IPS-15b (cell line): ENCODE results near the gene CLDN7.

Experiments used
- H3K27me3 ChIP-seq: one replicate; pipeline ENCODE4 v1.6.1; 2013; ENCODE audit warnings: low read length; ENCODE audit not compliant: control insufficient read depth, insufficient read depth
- H3K36me3 ChIP-seq: one replicate; pipeline ENCODE4 v1.6.1; 2013; ENCODE audit warnings: low read length; ENCODE audit not compliant: control insufficient read depth, insufficient read depth
- H3K4me1 ChIP-seq: one replicate; pipeline ENCODE4 v1.6.1; 2013; ENCODE audit warnings: mild to moderate bottlenecking, low read length; ENCODE audit not compliant: control insufficient read depth, insufficient read depth
- H3K4me3 ChIP-seq: one replicate; pipeline ENCODE4 v1.5.1; 2013; ENCODE audit warnings: low read depth, low read length
- H3K9ac ChIP-seq: one replicate; pipeline ENCODE4 v1.6.1; 2013; ENCODE audit warnings: low read depth, mild to moderate bottlenecking, low read length
- H3K9me3 ChIP-seq: one replicate; pipeline ENCODE4 v1.6.1; 2013; ENCODE audit warnings: mild to moderate bottlenecking, low read length; ENCODE audit not compliant: control insufficient read depth, insufficient read depth

The CLDN7 gene

DNA sequence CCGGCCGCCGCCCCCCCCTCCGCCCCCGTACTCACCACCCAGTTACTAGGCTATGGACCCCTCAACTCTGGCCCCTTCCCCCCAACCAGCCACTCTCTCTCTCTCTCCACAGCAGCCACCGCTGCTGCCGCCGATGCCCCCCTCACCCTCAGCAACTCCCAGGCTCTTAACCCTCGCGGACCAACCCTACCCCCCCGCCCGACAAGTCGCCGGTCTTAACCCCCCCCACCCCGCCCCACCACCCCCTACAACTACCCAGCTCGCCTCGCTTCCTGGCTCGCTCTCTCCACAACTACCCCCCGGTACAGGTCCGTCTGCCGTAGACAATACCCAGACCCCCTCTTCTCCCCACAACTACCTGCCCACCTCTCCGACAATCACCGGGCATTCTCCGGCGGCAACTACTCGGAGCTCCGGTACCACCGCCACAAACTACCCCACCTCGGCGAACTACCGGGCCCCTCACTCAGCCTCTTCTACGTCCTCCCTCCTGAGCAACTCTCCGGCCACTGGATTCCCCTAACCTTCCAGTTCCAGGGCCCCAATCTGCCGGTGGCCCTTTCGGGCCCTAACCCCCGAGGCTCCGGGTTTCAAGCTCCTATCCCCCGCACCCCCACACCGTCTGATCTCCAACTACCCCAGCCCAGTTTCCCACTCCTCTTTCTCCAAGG is 23.7 kb downstream of the CLDN7 start:
- no peaks in the 10 kb centered on the region for H3K27me3 ChIP-seq
- H3K9me3 ChIP-seq: no peaks in the 10 kb centered on the region
- H3K36me3 ChIP-seq: peaks cover 24% of the 10 kb centered on the region
- H3K4me3 ChIP-seq: peak overlapping the region; percentile 95
- peaks cover 11% of the 10 kb centered on the region for H3K4me1 ChIP-seq
- H3K9ac ChIP-seq: peak overlapping the region; percentile 89

DNA sequence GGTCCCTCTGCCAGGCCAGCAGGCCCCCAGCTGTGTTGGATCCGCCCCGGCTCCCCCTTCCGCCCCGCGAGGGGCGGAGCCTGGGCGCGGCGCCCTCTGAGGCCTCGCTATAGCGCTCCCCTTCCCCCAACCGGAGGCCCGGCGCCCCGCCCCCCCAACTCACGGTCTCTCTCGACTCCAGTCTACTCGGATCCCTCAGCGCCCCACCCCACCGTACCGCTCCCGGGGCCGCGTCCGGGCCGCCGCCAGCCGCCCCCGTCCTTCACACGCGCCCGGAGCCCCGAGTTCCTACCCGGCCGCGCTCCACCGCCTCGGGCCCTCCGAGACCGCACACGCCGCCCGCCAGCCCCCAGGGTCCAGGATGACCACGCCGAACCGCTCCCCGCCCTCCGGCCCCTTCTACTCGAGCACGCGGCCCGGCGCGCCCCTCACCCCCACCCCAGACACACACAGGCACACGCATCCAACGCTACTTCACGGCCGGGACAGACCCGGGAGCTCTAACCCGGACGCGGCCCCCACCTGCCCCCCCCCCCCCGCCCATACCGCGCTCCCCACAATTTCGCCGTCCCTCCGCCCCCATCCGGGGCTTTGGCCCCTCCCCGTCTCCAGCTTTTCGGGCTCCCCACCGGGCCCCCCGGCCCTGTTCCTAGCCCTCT is 24.4 kb downstream of the CLDN7 start:
- Histone ChIP-seq H3K9ac (peak overlapping the region; percentile 60), H3K36me3 (peaks cover 24% of the 10 kb centered on the region), H3K27me3 (no peaks in the 10 kb centered on the region), H3K9me3 (no peaks in the 10 kb centered on the region), H3K4me1 (peaks cover 11% of the 10 kb centered on the region), H3K4me3 (peak overlapping the region; percentile 95)

DNA sequence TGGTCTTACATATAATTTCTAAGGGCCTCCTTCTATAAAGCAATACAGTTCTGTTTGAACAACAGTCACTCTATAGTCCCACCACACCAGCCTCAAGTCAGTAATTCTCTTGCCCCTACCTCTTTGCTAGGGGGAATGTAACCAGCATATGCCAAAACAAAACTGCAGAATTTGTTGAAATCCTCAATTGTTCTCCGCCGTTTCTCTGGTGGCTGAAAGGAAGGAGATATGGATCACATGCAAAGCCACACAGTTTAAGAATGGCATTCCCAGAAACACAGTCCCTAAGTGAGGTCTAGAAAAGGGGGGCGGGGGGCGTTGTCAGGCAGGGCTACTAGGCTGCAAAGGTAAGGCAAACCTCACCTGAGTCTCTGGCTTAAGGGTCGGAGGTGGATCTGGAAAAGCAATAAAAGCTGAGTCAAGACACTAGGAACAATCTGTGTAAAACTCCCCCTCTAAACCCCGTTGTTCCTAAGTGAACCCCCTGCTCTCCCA is 25.0 kb downstream of the CLDN7 start:
- no peaks in the 10 kb centered on the region for H3K9me3 ChIP-seq
- H3K36me3 ChIP-seq: peaks cover 24% of the 10 kb centered on the region
- H3K4me3 ChIP-seq: peak overlapping the region; percentile 56
- no peaks in the 10 kb centered on the region for H3K27me3 ChIP-seq
- H3K4me1 ChIP-seq: peaks cover 11% of the 10 kb centered on the region
- H3K9ac ChIP-seq: no peak overlapping the region

DNA sequence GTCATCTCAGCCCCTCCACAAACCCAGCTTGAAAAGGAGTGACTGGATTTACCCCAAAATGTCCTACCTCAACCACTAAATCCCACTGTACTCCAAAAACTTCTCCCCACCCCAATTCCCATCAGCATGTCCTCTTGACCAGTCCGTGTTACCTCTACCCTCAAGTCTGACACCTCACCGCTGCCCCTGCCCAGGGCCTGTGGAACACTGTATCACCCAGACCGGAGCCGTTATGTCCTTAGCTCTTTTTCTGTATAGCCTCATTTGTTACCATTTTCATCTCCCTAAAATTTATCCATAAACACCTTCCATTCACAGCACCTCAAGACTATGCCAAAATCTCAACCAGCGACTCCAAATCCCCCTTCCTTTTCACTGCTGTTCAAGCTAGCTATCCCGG is 25.5 kb downstream of the CLDN7 start:
- Histone ChIP-seq H3K4me3 (no peak overlapping the region), H3K36me3 (peaks cover 24% of the 10 kb centered on the region)

DNA sequence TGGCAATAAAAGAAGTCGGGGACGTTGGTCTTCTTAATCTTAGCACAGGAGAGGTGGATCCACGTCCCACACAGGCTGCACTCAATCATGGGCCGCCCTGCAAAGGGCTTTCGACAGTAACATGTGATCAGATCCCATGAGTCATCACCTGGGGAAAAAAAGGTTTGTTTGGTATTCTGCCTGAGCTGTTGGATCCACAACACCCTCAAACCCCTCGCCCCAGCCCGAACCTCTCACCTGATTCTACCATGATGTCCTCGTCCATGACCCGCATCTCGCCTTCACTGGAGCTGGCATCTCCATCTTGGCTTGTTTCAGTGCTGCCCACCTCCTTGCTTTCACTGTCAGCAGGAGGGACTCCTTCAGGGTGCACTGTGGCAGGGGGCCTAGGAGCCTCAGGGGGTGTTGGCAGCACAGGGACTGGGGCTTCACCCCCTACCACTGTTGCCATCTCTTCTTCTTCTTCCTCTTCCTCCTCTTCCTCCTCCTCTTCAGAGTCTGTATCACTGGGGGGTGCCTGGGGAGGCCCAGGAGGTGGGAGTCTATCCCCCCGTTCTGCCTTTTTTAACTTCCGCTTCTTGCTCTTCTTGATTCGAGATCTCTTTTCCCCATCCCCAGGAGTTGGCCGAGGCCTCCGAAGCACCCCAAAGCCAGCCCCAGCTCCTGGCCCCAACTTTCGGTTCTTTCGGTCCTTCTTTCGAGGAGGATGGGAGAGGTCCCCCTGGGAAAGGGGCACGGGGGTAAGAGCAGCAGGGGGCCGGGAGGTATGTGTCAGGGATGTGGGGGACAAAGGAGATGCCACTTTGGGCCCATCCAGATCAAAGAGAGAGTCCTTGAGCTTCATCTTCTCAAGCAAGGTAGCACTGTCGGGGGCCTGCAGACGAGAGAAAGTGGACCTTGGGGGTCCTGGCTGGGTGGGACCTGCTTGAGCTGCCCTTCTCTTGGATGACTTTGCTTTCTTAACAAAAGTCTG is 26.3 kb downstream of the CLDN7 start:
- H3K4me3 ChIP-seq: no peak overlapping the region
- H3K27me3 ChIP-seq: no peaks in the 10 kb centered on the region
- H3K9me3 ChIP-seq: no peaks in the 10 kb centered on the region
- peaks cover 24% of the 10 kb centered on the region for H3K36me3 ChIP-seq
- peaks cover 10% of the 10 kb centered on the region for H3K4me1 ChIP-seq
- no peak overlapping the region for H3K9ac ChIP-seq

More for the DNA sequence above, 25.5 kb downstream of the CLDN7 start:
- peaks cover 14% of the 10 kb centered on the region for H3K4me1 ChIP-seq
- no peaks in the 10 kb centered on the region for H3K9me3 ChIP-seq
- no peak overlapping the region for H3K9ac ChIP-seq
- no peaks in the 10 kb centered on the region for H3K27me3 ChIP-seq

DNA sequence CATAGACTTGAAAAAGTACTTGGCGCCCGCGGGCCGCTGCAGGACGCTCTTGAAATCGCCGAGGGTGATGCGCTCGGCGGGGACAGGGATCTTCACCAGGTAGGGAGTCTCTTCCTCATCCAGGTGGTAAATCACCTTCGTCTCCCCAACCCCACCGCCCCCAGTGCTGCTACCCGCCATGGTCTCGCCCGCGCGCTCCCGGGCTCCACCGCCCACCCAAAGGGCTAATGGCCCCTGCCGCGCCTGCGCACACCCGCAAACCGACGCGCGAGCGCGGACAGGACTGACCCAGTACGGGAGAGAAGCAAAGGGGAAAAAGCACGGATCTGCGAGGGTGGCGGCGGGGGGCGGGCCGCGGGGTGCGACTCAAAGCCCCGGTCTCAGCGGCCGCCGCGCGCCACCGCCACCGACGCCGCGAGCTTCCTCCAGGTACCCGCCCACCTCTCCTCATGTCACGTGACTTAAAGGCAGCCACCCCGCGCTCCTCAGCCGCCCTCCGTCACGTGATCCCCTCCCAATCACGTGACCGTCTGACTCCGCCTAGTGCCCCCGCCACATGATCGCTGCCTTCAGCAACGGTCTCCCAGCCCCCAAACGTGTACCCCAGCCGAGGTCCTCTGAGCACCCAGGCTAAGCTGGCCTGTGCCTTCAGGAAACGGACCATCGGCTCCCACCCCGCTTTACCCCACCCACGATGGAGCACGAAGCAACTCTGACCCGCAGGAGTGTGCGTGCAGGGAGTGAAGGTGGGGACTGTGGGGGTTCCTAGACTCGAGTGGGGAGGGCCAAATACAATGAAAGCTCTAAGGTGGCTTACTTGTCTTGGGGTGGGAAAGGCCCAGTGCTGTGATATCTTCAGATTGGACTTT is 28.0 kb downstream of the CLDN7 start, which contains the start of gene DVL2:
Gene DVL2, minus strand, starts transcription at position 435 of the 869 bp plus-strand sequence. Its CDS starts 255 bp downstream, at position 180.
- Histone ChIP-seq H3K9me3 (no peaks in the 10 kb centered on the region), H3K36me3 (peaks cover 33% of the 10 kb centered on the region), H3K4me1 (peaks cover 8% of the 10 kb centered on the region), H3K9ac (peak within 1 kb of the TSS; percentile 48), H3K27me3 (no peaks in the 10 kb centered on the region), H3K4me3 (peak within 1 kb of the TSS; percentile 78)

DNA sequence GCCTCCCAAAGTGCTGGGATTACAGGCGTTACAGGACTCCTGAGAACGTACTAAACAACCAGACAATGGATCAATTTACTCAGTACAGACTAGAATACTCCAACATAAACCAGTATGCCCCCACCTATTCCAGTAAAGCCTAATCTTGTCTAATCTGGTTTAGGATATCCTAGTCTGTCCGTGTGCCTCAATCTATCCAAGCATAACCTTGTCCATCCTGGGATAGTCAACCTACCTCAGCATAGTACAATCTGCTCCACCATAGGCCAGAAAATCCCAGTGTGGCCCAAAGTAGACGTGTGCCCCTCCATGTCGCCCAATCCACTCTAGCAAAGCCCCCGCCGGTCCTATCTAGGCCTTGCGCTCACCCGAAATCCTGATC is 28.6 kb downstream of the CLDN7 start:
- Histone ChIP-seq H3K9ac (peak overlapping the region; percentile 48), H3K4me1 (peaks cover 8% of the 10 kb centered on the region), H3K4me3 (peak overlapping the region; percentile 78), H3K27me3 (no peaks in the 10 kb centered on the region), H3K36me3 (peaks cover 38% of the 10 kb centered on the region), H3K9me3 (no peaks in the 10 kb centered on the region)

DNA sequence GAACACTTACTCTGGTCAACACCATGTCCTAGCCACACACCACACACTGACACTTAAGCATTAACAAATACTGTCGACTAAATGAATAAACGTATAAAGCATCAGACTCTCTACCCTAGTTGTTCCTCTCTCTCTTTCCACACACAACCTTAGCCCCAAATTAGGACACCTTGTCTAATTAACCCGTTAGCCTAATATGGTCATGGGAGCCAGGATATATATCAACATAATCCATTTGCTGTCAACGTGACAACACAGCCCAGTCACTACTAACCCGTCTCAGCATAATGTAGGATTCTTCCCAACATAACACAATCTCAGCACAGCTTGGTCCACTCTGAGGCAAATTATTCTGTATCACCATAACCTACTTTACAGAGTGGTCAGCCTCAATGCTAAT is 30.2 kb downstream of the CLDN7 start:
- Histone ChIP-seq H3K9ac (no peak overlapping the region), H3K4me3 (no peak overlapping the region), H3K27me3 (no peaks in the 10 kb centered on the region), H3K9me3 (no peaks in the 10 kb centered on the region), H3K36me3 (peaks cover 53% of the 10 kb centered on the region), H3K4me1 (peaks cover 4% of the 10 kb centered on the region)

DNA sequence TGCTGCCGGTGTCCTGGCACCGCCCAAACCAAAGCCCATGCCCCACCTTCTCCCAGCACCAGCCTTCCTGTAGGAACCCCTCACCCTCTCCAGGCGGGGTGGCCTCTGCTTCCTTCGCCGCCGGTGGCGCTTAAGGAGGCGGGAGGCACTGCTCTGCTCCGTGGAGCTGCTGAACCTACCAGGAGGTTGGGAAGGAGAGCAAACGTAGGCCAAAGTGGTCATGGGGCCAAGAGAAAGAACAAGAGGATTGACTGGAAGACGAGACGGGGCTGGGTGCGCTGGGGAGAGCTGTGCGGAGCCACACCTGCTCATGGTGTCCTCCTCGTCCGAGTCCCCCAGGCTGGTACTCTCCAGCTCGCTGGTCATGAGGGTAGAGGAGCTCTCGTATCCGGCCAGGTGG is 32.8 kb downstream of the CLDN7 start:
- peaks cover 55% of the 10 kb centered on the region for H3K36me3 ChIP-seq
- H3K4me3 ChIP-seq: no peak overlapping the region
- H3K4me1 ChIP-seq: peaks cover 3% of the 10 kb centered on the region
- no peak overlapping the region for H3K9ac ChIP-seq
- no peaks in the 10 kb centered on the region for H3K9me3 ChIP-seq
- H3K27me3 ChIP-seq: no peaks in the 10 kb centered on the region

DNA sequence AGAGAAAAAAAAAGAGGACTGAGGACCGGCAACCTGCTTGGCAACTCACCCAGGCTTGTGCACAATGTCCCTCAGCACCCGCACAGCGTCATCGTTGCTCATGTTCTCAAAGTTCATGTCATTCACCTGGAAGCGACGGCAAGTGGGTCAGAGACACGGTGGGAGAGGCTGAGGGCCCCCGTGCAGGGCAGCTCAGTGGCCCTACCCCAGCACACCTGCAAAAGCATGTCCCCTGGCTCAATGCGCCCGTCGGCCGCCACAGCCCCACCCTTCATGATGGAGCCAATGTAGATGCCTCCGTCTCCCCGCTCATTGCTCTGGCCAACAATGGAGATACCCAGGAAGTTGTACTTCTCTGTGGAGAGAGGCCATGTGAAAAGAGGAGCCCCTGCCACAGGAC is 33.4 kb downstream of the CLDN7 start:
- Histone ChIP-seq H3K27me3 (no peaks in the 10 kb centered on the region), H3K36me3 (peaks cover 60% of the 10 kb centered on the region), H3K9me3 (no peaks in the 10 kb centered on the region), H3K4me1 (peaks cover 3% of the 10 kb centered on the region), H3K4me3 (no peak overlapping the region), H3K9ac (no peak overlapping the region)
